ENCODE data around the gene RNF114.
A peak's percentile ranks its signal among the peaks of the same experiment; 100 is the strongest.

The RNF114 gene

GRCh38 chr20:49979030-49979832 is 43.0 kb downstream of the RNF114 start:
- no peak overlapping the region for H3K4me3 ChIP-seq (ENCODE audit: low read length)
- TF ChIP-seq ZNF274 (IDR thresholded peaks at IDR 0.05; ENCODE audit: low read depth, low read length): no peak

- no peak overlapping the region for H3K4me3 ChIP-seq (ENCODE audit: low read length)
- TF ChIP-seq ZNF274 (IDR thresholded peaks at IDR 0.05; ENCODE audit: low read depth, low read length): no peak
Measured at GRCh38 chr20:49980140-49981008, 44.2 kb downstream of the RNF114 start.

GRCh38 chr20:49981218-49982071 is 45.2 kb downstream of the RNF114 start:
- H3K4me3 ChIP-seq (ENCODE audit: low read length): no peak overlapping the region

GRCh38 chr20:49982072-49982345 is 45.8 kb downstream of the RNF114 start:
- H3K4me3 ChIP-seq (ENCODE audit: low read length): no peak overlapping the region; the same call in 1 of the 2 replicates

More at GRCh38 chr20:49981218-49982071, 45.2 kb downstream of the RNF114 start:
- no peak for TF ChIP-seq ZNF274 (IDR thresholded peaks at IDR 0.05; ENCODE audit: low read depth, low read length)

GRCh38 chr20:49982346-49983122 is 46.3 kb downstream of the RNF114 start, which contains the start of gene SNAI1:
TSS of gene SNAI1 (plus strand) at chr20:49982980. CDS start at chr20:49983060, 80 bp downstream.
- TF ChIP-seq ZNF274 (IDR thresholded peaks at IDR 0.05; ENCODE audit: low read depth, low read length): no peak

More at GRCh38 chr20:49982072-49982345, 45.8 kb downstream of the RNF114 start:
- no peak for TF ChIP-seq ZNF274 (IDR thresholded peaks at IDR 0.05; ENCODE audit: low read depth, low read length)

GRCh38 chr20:49983123-49983847 is 47.1 kb downstream of the RNF114 start:
- TF ChIP-seq ZNF274 (IDR thresholded peaks at IDR 0.05; ENCODE audit: low read depth, low read length): no peak
- peak overlapping the region; percentile 12; the same call in 1 of the 2 replicates for H3K4me3 ChIP-seq (ENCODE audit: low read length)

More at GRCh38 chr20:49982346-49983122, 46.3 kb downstream of the RNF114 start, which contains the start of gene SNAI1:
- H3K4me3 ChIP-seq (ENCODE audit: low read length): peak within 1 kb of the TSS; percentile 37; the same call in 1 of the 2 replicates

- H3K4me3 ChIP-seq (ENCODE audit: low read length): no peak overlapping the region
- no peak for TF ChIP-seq ZNF274 (IDR thresholded peaks at IDR 0.05; ENCODE audit: low read depth, low read length)
Measured at GRCh38 chr20:49983848-49984408, 47.7 kb downstream of the RNF114 start.

- TF ChIP-seq ZNF274 (IDR thresholded peaks at IDR 0.05; ENCODE audit: low read depth, low read length): no peak
- H3K4me3 ChIP-seq (ENCODE audit: low read length): no peak overlapping the region
Measured at GRCh38 chr20:49984426-49985153, 48.4 kb downstream of the RNF114 start.

GRCh38 chr20:49985157-49985556 is 49.0 kb downstream of the RNF114 start:
- TF ChIP-seq ZNF274 (IDR thresholded peaks at IDR 0.05; ENCODE audit: low read depth, low read length): no peak
- H3K4me3 ChIP-seq (ENCODE audit: low read length): no peak overlapping the region

- TF ChIP-seq ZNF274 (IDR thresholded peaks at IDR 0.05; ENCODE audit: low read depth, low read length): no peak
- no peak overlapping the region for H3K4me3 ChIP-seq (ENCODE audit: low read length)
Measured at GRCh38 chr20:49985617-49986016, 49.4 kb downstream of the RNF114 start.

- no peak overlapping the region for H3K4me3 ChIP-seq (ENCODE audit: low read length)
- TF ChIP-seq ZNF274 (IDR thresholded peaks at IDR 0.05; ENCODE audit: low read depth, low read length): no peak
Measured at GRCh38 chr20:49986049-49986448, 49.9 kb downstream of the RNF114 start.
